Hematopoietic multipotent progenitor cell treated with erythropoietin and hydrocortisone succinate and interleukin-3 and kit ligand, for 8 days (in vitro differentiated cells): Measurements from ENCODE around the gene SNRNP70.

Experiments
- DNase-seq: peaks from one replicate; pipeline ENCODE4 v3.0.0-alpha.2; 2015

SNRNP70 gene

GRCh38 chr19:49102303-49102702 lies 17.1 kb downstream of the SNRNP70 start:
- DNase-seq = no peak

GRCh38 chr19:49103331-49104085 lies 18.3 kb downstream of the SNRNP70 start:
- DNase-seq = no peak

GRCh38 chr19:49104229-49104864 lies 19.1 kb downstream of the SNRNP70 start:
- DNase-seq = no peak

- DNase-seq = peak; percentile 75
These were observed 21.4 kb downstream of the SNRNP70 start for GRCh38 chr19:49106648-49107135.

- no peak for DNase-seq
These were observed 22.6 kb downstream of the SNRNP70 start for GRCh38 chr19:49107625-49108459.

DNA sequence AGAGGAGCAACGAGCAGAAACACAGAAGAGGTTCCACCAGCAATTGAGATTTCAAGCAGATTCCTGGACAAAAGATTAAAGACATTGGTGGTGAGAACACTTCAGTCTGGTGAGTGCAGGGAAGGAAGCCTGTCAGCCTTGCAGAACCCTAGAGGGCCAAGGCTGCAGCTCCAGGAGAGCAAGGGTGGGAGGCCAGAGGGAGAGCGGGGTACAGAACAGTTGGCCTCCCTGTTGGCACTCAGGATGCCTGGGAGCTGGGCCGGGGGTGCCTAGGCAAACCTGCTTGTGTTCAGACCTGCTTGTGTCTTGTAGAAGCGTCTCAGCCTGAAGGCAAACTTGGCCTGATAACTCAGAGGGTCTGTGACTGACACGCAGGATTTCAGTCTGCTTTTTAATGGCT lies 23.8 kb downstream of the SNRNP70 start:
- no peak for DNase-seq

GRCh38 chr19:49109569-49110233 lies 24.4 kb downstream of the SNRNP70 start:
- DNase-seq = no peak

DNA sequence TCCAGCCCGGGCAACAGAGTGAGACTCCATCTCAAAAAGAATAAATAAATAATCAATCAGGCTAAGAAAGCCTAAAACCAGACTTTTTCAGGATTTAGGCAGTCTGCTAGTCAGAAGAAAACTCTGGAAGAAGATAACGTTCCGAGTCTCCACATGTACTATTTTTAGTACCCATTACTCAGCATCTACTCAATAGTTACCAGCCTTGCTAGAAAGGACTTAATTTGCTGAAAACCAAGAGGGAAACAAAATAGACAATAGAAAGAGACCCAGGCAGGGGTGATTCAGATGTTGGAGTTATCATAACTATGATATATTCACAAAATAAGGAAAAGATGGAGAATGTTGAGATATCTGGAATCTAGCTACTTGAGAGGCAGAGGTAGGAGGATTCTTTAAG lies 25.3 kb downstream of the SNRNP70 start:
- DNase-seq = no peak

DNA sequence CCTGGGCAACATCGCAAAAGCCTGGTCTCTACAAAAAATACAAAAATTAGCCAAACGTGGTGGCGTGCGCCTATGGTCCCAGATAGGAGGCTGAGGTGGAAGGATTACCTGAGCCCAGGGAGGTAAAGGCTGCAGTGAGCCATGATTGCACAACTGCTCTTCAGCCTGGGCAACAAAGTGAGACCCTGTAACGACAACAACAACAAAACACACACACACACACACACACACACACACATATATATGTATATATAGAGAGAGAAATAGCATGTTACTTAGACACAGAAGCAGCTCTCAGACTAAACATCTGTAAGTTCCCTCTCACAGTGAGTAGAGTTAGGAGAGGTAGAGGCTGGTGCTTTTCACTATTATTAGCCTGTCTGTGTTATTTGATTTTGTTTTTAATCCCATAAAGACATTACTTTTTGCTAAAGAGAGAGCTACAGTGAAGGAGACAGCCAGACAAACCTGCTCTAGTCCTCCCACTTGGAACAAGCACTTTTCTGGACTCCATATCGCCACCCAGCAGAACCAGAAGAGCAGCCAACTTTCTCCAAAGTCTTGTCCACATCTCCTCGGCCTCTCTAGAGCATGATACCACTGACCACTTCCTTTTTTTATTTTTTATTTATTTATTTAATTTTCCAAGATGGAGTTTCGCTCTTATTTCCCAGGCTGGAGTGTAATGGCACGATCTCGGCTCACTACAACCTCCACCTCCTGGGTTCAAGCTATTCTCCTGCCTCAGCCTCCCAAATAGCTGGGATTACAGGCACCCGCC lies 26.2 kb downstream of the SNRNP70 start:
- no peak for DNase-seq

DNA sequence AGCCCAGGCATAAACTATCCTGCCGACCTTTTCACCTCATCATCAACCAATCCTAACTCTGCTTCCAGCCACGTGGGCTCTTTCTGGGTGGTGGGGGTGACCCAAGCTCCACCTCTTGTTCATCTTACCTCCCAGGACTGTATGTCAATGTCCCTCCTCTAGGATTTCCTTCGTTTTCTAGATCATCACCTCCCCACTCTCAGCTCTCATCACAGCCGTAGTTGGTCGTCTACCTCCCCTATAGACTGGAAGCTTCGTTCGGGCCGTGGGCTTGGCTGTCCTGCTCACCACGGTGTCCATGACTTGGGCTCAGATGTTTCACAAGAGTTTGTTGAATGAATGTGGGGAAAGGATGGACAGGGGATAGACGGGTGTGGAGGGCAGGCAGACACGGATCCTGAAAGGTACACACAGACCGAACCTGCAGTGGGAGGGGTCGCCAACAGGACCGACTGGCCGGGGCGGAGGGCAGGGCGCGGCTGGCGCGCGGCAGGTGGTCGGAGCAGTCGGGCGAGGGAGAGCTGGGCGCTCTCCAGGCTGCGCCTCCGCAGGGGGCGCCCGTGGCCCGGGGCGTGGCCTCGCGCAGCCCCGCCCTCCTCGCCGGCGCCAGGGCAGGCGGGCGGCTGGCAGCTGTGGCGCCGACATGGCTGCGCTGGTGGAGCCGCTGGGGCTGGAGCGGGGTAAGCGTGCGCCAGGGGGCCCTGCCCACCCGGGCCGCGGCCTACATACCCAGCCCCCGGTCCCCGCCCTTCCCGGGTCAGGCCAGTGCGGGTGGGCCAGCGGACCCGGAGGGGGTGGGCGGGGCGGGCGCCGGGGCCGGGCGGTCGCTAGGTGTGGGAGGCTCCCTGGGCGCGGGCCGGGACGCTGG lies 28.7 kb downstream of the SNRNP70 start, which contains the start of gene LIN7B:
TSS of gene LIN7B (plus strand) at position 609 of the 868 bp plus-strand sequence. CDS start at position 644, 35 bp downstream.
- DNase-seq = peak; percentile 81

DNA sequence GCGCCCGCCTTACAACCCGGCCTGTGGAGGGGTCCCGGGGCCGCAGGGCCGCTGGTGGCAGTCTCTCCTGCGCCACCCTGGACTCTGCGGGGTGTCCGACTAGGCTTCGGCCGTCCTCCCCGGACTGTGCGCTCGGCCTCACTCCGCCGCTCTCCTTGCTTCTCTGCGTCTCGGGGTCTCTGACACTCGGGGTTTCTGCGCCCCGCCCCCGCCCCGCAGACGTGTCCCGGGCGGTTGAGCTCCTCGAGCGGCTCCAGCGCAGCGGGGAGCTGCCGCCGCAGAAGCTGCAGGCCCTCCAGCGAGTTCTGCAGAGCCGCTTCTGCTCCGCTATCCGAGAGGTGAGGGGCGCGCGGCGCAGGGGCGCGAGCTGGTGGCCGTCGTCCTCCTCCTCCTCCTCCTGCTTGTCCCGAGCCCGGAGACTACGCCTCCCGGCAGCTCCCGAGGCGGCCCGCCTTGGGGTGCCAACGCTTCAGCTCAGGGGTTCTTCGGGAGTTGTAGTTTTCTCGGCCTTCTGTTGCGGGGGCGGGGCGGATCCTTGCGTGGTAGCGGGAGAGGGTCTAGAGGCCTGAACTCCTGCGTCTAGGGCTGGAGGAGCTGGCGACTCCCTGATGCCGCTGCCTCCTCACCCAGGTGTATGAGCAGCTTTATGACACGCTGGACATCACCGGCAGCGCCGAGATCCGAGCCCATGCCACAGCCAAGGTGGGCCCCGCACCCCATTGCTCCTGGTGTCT lies 29.5 kb downstream of the SNRNP70 start:
- DNase-seq = peak; percentile 68

- peak; percentile 63 for DNase-seq
These were observed 31.3 kb downstream of the SNRNP70 start for GRCh38 chr19:49116544-49116943.

GRCh38 chr19:49117677-49118564 lies 32.7 kb downstream of the SNRNP70 start:
- DNase-seq = no peak

DNA sequence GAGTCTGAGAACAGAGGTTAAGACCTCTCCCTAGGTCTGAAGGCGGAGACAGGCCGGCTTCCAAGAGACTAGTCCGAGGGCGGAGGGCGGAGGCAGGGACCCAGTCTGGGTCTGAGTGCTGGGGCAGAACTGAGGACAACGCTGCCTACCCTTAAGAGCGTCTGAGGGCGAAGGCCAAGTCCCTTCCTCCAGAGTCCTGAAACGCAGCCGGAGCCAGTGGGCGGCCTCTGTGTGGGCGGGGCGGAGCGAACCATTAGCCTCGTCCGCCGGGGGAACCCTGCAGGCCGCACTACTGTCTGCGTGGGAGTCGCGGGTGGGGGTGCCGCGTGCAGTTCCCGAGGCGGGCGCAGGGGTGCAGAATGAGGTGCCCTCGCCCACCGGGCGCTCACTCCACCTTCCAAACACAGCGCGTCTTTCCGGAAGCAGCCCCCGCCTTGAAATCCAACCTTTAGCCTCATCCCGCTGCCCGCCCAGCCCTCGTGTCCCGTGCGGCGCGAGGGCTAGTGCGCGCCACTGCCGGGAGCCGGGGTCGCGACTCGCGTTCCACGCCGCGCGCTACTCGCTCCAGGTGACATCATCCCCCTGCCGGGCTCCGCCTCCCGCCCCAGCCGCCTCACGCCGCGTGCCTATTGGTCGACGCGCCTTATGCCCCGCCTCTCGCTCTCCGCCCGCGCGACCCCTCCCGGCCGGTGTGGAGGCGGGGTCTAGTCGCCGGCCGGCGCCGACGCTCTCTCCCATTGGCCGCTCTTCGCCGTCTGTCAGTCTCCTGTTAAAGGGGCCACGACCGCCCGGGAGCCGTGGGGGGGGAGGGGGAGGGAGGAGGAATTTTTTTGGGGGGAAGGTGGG lies 33.5 kb downstream of the SNRNP70 start, which contains the start of gene C19orf73:
TSS of gene C19orf73 (minus strand) at position 579 of the 846 bp plus-strand sequence. CDS start at position 458, 121 bp downstream.
- peak; percentile 91 for DNase-seq

GRCh38 chr19:49119411-49120324 lies 34.4 kb downstream of the SNRNP70 start, which contains the start of gene PPFIA3:
Gene PPFIA3, plus strand, starts transcription at chr19:49119544. Its CDS starts 8,330 bp downstream, at chr19:49127874.
- no peak for DNase-seq

- DNase-seq = no peak
These were observed 35.1 kb downstream of the SNRNP70 start for GRCh38 chr19:49120325-49120683.

- no peak for DNase-seq
These were observed 35.6 kb downstream of the SNRNP70 start for GRCh38 chr19:49120868-49121267.
